GM18517 (cell line): ENCODE data around the gene CDK16.
"Not testable (repeated sequence)": the region's sequence is repeated elsewhere in the genome, so short reads cannot be mapped to it uniquely, and the experiment has no call there.

Experiments
- ATAC-seq: cut with Tn5 transposase; IDR thresholded peaks from one replicate; pipeline ENCODE4 v1.9.1; 2021; ENCODE audit warnings: mild to moderate bottlenecking, moderate library complexity; ENCODE audit not compliant: unreplicated experiment

Gene CDK16

DNA sequence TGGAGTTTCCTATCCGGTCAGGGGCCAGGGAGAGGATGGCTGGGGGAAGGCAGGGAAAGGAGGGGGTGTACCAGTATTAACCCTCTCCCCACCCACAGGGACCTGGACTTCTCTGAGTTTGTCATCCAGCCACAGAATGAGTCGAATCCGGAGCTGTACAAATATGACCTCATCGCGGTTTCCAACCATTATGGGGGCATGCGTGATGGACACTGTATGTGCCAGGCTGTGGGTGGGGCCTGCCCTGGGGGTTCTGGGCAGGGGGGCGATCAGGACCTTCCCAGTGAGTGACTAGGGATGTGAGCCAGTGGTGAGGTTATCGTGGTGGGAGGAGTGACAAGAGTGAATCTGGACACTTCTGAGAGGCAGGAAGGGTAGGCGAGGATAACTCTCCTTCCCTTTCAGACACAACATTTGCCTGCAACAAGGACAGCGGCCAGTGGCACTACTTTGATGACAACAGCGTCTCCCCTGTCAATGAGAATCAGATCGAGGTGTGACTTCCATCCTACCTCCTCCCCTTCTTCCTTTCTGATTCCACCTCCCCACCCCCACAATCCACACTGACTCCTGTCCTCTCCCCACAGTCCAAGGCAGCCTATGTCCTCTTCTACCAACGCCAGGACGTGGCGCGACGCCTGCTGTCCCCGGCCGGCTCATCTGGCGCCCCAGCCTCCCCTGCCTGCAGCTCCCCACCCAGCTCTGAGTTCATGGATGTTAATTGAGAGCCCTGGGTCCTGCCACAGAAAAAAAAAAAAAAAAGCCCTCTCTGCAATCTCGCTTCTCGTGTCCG, 28.9 kb downstream of the CDK16 start:
- ATAC-seq: no peak

DNA sequence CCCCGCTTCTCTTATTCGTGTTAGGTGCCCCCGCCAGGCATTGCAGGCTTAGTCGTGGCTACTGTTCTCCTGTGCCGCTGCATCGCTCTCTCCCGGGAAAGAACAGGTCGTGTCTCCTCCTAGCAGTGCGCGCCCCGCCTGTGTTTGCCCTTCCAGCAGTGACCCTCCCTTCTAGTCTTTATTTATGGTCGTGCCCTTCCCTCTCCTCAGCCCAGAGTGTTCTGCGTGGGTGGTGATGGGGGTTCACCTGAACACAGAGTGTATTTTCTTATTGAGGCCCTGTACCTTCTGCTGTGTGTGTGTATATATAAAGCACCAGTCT, 29.5 kb downstream of the CDK16 start:
- ATAC-seq: no peak

DNA sequence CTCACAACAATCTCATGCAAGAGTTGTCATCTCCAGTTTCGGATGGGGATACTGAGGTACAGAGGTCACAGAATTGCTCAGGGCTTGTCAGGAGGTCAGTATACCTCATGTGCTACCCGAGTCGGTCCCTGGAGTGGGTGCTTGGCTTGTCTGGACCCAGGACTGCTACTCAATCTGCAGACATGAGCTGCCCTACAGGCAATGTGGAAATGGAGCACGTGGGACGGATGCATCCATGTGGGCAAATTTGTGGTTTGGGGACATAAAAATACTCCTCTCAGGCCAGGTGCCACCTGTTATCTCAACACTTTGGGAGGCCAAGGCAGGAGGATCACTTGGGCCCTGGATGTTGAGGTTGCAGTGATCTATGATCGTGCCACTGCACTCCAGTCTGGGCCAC, 30.1 kb downstream of the CDK16 start:
- ATAC-seq: no peak

DNA sequence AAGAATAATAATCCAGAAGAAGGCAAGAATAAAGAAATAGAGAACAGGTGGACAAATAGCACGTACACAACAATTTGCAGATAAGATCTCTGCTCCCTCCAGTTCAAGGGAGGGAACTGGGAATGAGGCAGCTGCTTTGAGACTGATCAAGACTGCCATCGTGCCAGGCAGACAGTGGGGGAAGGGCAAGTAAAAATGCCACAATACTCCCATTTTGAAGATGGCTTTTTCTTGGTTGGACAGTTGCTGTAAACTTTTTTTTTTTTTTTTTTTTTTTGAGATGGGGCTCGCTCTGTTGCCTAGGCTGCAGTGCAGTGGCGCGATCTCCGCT, 31.5 kb downstream of the CDK16 start:
- no peak for ATAC-seq

DNA sequence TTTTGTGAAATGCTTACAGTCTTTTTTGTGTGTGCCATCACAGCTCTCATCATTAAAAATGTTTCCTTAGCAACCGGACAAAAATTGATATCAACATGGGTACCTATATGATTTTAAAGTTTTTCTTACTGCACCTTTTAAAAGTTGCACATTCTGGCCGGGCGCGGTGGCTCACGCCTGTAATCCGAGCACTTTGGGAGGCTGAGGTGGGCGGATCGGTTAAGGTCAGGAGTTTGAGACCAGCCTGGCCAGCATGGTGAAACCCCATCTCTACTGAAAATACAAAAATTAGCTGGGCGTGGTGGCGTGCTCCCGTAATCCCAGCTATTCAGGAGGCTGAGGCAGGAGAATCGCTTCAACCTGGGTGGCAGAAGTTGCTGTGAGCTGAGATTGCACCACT, 39.1 kb downstream of the CDK16 start:
- not testable (repeated sequence) for ATAC-seq

DNA sequence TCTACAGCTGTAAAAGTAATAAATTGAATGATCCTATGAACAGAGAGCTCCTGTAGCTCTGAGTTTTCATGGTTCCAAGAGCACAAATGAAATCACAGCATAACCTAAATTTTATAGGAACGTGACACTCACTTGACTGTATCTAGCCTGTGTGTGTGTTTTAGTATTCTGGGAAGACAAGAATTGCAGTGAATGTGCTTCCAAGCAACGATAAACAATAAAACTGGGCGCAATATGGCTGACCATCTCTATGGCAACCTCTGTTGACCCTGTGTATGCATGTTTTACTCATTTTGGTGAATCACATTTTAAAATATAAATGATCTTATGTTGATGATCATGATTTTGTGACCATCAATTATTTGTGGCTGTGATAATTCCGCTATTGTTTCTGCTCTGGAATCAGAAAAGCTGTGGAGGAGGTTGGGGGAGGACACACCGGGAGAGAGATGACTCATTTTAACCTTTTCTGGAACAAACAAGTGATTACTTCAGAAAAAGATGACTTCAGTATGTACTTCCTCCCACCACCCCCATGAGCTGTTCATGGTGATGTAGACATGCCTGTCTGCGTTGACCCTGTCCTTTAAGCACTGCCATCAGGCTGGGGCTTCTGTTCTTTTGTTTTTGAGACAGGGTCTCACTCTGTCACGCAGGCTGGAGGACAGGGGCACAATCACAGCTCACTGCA, 46.1 kb downstream of the CDK16 start:
- no peak for ATAC-seq

DNA sequence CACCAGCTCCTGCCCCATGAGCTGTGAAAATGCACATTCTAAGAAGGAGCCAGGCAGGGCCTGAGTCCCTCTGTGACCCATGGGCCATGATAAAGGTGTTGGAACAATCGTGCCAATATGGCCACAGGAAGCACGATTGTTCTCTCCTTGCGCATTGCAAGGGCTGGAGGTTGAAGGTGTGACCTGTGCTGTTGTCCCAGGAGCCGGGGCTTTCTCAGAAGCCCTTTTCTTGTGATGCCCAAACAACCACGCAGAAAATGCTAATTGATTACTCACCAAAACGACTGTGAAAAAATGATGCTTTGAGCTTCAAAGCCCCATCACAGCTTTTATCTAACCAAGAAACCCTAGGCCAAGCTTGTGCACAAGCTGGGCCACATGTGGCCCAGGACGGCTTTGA, 48.2 kb downstream of the CDK16 start:
- no peak for ATAC-seq

DNA sequence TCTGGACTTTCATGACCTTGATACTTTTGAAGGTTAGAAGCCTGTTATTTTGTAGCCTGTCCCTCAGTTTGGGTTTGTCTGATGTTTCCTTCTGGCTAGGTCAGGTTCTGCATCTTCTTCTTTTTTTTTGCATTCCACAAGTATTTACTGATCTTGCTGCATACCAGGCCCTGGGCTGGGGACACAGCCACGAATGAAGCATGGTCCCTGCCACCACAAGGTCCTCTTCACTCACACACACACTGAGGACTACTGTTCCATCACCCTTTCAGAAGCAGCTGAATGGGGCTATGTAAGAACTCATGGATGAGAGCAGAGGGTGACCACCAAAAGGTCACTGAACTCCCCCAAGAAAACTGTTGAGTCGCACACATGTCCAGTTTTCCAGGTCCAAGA, 53.5 kb downstream of the CDK16 start:
- ATAC-seq: no peak

DNA sequence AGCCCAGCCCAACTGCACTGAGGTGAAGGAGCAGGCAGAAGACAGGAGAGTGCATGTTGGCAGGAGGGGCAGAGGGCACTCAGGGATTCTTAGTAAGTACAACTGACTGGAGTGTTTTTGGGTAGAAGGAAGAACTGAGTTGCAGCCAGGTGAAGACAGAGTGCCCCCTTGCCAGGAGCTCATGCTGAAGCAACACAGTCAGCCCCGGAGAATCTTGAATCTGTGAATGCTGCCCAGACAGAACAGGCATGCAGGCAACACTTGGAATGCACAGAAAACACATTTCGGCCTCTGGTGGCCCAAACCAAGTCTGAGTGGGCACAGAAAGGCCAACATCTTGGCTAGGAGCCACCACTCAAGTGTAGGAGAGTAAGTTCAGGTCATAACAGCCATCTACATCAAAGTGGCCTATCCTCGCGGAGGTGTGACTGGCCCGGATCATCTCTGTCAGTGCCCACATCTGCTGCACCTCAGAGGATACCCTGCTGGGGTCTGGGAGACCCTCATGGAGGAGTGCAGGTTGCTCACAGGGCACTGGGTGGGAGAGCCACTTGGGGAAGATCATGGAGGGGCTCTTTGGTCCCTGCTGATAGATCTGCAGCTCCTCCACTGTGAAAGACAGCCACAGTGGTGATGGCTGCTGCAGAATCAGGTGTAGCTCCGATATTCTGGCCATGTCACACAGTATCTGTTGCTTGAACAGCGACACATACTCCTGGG, 54.7 kb downstream of the CDK16 start:
- no peak for ATAC-seq

DNA sequence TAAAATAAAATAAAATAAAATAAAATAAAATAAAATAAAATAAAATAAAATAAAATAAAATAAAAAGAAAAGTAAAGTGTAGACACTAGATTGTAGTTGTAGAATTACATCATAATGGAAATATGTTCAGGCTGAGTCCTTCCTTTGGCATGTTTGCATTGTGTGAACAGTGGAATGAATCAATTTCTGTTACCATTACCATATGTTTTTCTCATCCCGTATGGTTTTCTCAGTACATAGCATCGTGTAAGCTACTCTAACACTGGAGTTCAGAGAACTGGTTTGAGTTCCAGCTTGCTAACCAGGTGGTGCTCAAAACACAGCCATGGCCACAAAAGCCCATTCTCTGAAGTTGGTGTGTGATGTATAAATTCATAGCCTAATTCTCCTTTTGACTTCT, 60.2 kb downstream of the CDK16 start:
- ATAC-seq: no peak
